HG03064 (cell line): ENCODE results near the gene PRDX6.
"Not testable (repeated sequence)": the region's sequence is repeated elsewhere in the genome, so short reads cannot be mapped to it uniquely, and the experiment has no call there.

Experiments
- ATAC-seq: cut with Tn5 transposase; IDR thresholded peaks from one replicate; pipeline ENCODE4 v1.9.1; 2021; ENCODE audit warnings: low read depth; ENCODE audit not compliant: unreplicated experiment

Gene PRDX6

GRCh38 chr1:173477286-173478093 is at the start of gene PRDX6:
Gene PRDX6, plus strand, starts transcription at chr1:173477335. Its CDS starts 63 bp downstream, at chr1:173477398.
- ATAC-seq: peak; percentile 56

- peak; percentile 73 for ATAC-seq
Measured at GRCh38 chr1:173429471-173430402, 47.4 kb upstream of the PRDX6 start.

GRCh38 chr1:173430677-173431303 is 46.3 kb upstream of the PRDX6 start:
- no peak for ATAC-seq

- ATAC-seq: no peak
Measured at GRCh38 chr1:173431304-173432045, 45.7 kb upstream of the PRDX6 start.

GRCh38 chr1:173432331-173432730 is 44.8 kb upstream of the PRDX6 start:
- no peak for ATAC-seq

GRCh38 chr1:173433751-173434326 is 43.3 kb upstream of the PRDX6 start:
- ATAC-seq: no peak

- ATAC-seq: no peak
Measured at GRCh38 chr1:173436841-173437428, 40.2 kb upstream of the PRDX6 start.

GRCh38 chr1:173438675-173439074 is 38.5 kb upstream of the PRDX6 start:
- ATAC-seq: no peak

GRCh38 chr1:173440430-173440829 is 36.7 kb upstream of the PRDX6 start:
- no peak for ATAC-seq

GRCh38 chr1:173444757-173445156 is 32.4 kb upstream of the PRDX6 start:
- no peak for ATAC-seq

- no peak for ATAC-seq
Measured at GRCh38 chr1:173445164-173445563, 32.0 kb upstream of the PRDX6 start.

- no peak for ATAC-seq
Measured at GRCh38 chr1:173445656-173446055, 31.5 kb upstream of the PRDX6 start.

- ATAC-seq: no peak
Measured at GRCh38 chr1:173447224-173447623, 29.9 kb upstream of the PRDX6 start.

- ATAC-seq: no peak
Measured at GRCh38 chr1:173448945-173449344, 28.2 kb upstream of the PRDX6 start.

- ATAC-seq: no peak
Measured at GRCh38 chr1:173451981-173452380, 25.2 kb upstream of the PRDX6 start.

- ATAC-seq: no peak
Measured at GRCh38 chr1:173453982-173454381, 23.2 kb upstream of the PRDX6 start.

GRCh38 chr1:173454966-173455524 is 22.1 kb upstream of the PRDX6 start:
- no peak for ATAC-seq

GRCh38 chr1:173459885-173460284 is 17.2 kb upstream of the PRDX6 start:
- ATAC-seq: no peak

GRCh38 chr1:173462666-173463065 is 14.5 kb upstream of the PRDX6 start:
- ATAC-seq: not testable (repeated sequence)
